Natural killer cell (primary cell): ENCODE data around the gene AVPI1. TPM values are rescaled to one million over a fixed set of nuclear protein-coding genes. Genes with fewer than 3 reads are reported as not detected.
A peak's percentile ranks its signal among the peaks of the same experiment; 100 is the strongest.

Source experiments
- ATAC-seq, 3 donors: fragments of 150-1000 bp in 2 of 3; fragments of 200-7000 bp in 1 of 3; cut with Tn5 transposase; 1 replicate in 1 of 3; 2 replicates in 2 of 3; pipeline ENCODE4 v1.10.0; 2021; ENCODE audit warnings: mild to moderate bottlenecking in 2 of 3, moderate library complexity in 2 of 3
- DNase-seq, 2 donors: peaks; one replicate each; pipeline versions ENCODE4 v3.0.0 to v3.0.0-alpha.2; 2013 to 2021; ENCODE audit warnings: mixed read lengths in 1 of 2
- H3K27ac ChIP-seq: one replicate; pipeline ENCODE4 v1.5.1; 2013; ENCODE audit warnings: mild to moderate bottlenecking, low read length
- H3K27me3 ChIP-seq: one replicate; pipeline ENCODE4 v1.6.1; 2013; ENCODE audit warnings: low read length; ENCODE audit not compliant: control insufficient read depth, insufficient read depth
- H3K36me3 ChIP-seq: one replicate; pipeline ENCODE4 v1.6.1; 2013; ENCODE audit warnings: low read length; ENCODE audit not compliant: control insufficient read depth, insufficient read depth
- H3K4me1 ChIP-seq: one replicate; pipeline ENCODE4 v1.6.1; 2013; ENCODE audit warnings: low read length; ENCODE audit not compliant: control insufficient read depth, insufficient read depth
- H3K4me3 ChIP-seq: one replicate; pipeline ENCODE4 v1.5.1; 2013; ENCODE audit warnings: low read length
- H3K9me3 ChIP-seq: one replicate; pipeline ENCODE4 v1.6.1; 2013; ENCODE audit warnings: low read length; ENCODE audit not compliant: control insufficient read depth, insufficient read depth
- H3K27ac Mint-ChIP-seq, 2 donors: one replicate each; pipeline ENCODE4 v1.8.0; 2022; ENCODE audit warnings: mild to moderate bottlenecking in 2 of 2, mixed read lengths in 2 of 2, moderate library complexity in 1 of 2
- H3K27me3 Mint-ChIP-seq, 2 donors: one replicate each; pipeline ENCODE4 v1.8.0; 2022; ENCODE audit warnings: low read depth in 2 of 2, mixed read lengths in 2 of 2
- H3K36me3 Mint-ChIP-seq: one replicate; pipeline ENCODE4 v1.8.0; 2022; ENCODE audit warnings: mixed read lengths
- H3K4me1 Mint-ChIP-seq, 2 donors: one replicate each; pipeline ENCODE4 v1.8.0; 2022; ENCODE audit warnings: mixed read lengths in 2 of 2
- H3K4me3 Mint-ChIP-seq: one replicate; pipeline ENCODE4 v1.8.0; 2022; ENCODE audit warnings: mild to moderate bottlenecking, moderate library complexity, mixed read lengths
- H3K9me3 Mint-ChIP-seq, 2 donors: one replicate each; pipeline ENCODE4 v1.8.0; 2022; ENCODE audit warnings: mixed read lengths in 2 of 2
- WGBS: methylation state at CpG from one replicate; pipeline ENCODE4 v1.1.7; 2013; ENCODE audit warnings: missing lambda C conversion rate; ENCODE audit not compliant: insufficient coverage; 5-methylcytosine and 5-hydroxymethylcytosine counted together
- intact Hi-C: fragments of 100-400 bp; cut with micrococcal nuclease; formaldehyde crosslinking; loops from one replicate; pipeline ENCODE4 v1.14.2; 2022
- total RNA-seq, 4 donors: library from RNA; stranded (reverse); fragments of 120-200 nt in 1 of 4; gene quantifications; one replicate each; pipeline versions ENCODE4 v1.2.3 to v1.2.4, GENCODE V29; 2013 to 2022
- TF ChIP-seq, protein P1 (sequence below): fragments of 200-600 bp; IDR thresholded peaks from one replicate; pipeline ENCODE4 v1.8.0; 2022; ENCODE audit warnings: antibody characterized with exemption

Gene AVPI1
- total RNA-seq, 3 donors from 2014 or later (not counting 1 experiment from before 2014, with no cell fraction given): 6.1 to 8.4 (median 6.8) TPM

DNA sequence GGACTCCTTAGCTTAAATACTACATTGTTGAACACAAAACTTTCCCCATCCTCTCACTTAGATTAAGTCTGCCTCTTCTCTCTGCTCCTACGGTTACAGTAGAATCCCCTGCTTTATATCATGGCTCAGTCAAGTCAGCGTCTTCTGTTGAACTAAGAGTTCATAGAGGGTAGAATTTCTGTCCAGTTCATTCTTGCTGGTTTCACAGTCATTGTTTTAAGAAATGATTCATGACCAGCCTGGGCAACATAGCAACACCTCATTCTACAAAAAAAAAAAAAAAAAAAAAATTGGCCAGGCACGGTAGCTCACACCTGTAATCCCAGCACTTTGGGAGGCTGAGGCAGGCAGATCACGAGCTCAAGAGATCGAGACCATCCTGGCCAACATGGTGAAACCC is 46.2 kb upstream of the AVPI1 start:
- no peaks in the 10 kb centered on the region for H3K9me3 ChIP-seq
- Mint-ChIP-seq H3K9me3 (no peaks in the 10 kb centered on the region), H3K4me3 (no peak overlapping the region), H3K27me3 (peaks cover 0 to 9% of the 10 kb centered on the region in 2 donors), H3K4me1 (peaks cover 21 to 28% of the 10 kb centered on the region in 2 donors), H3K36me3 (no peaks in the 10 kb centered on the region), H3K27ac (no peak overlapping the region)
- H3K27ac ChIP-seq: no peak overlapping the region
- no peaks in the 10 kb centered on the region for H3K27me3 ChIP-seq
- no peaks in the 10 kb centered on the region for H3K36me3 ChIP-seq
- peaks cover 17% of the 10 kb centered on the region for H3K4me1 ChIP-seq
- H3K4me3 ChIP-seq: no peak overlapping the region
- TF ChIP-seq, protein P1, sequence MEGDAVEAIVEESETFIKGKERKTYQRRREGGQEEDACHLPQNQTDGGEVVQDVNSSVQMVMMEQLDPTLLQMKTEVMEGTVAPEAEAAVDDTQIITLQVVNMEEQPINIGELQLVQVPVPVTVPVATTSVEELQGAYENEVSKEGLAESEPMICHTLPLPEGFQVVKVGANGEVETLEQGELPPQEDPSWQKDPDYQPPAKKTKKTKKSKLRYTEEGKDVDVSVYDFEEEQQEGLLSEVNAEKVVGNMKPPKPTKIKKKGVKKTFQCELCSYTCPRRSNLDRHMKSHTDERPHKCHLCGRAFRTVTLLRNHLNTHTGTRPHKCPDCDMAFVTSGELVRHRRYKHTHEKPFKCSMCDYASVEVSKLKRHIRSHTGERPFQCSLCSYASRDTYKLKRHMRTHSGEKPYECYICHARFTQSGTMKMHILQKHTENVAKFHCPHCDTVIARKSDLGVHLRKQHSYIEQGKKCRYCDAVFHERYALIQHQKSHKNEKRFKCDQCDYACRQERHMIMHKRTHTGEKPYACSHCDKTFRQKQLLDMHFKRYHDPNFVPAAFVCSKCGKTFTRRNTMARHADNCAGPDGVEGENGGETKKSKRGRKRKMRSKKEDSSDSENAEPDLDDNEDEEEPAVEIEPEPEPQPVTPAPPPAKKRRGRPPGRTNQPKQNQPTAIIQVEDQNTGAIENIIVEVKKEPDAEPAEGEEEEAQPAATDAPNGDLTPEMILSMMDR: no peak
- intact Hi-C loops: no loop called here
- no peak for ATAC-seq
- DNase-seq: no peak
- 87% methylated on average over 4 of the region's 5 CpGs for WGBS

DNA sequence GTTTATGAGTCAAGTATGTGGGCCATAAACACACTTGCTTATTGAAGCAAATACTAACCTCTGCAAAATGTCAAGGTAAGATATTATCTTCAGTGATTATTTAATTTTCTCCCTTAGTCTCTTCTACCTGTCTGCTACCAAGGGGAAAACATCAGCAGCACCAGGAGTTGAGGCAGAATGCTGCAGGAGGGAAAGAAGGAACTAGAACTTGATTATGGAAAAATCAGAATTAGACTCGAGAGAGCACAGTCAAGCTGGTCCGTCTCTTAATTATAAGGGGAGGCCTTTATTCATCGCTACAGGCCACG is 45.0 kb upstream of the AVPI1 start:
- Mint-ChIP-seq H3K36me3 (no peaks in the 10 kb centered on the region), H3K4me1 (peaks cover 11 to 16% of the 10 kb centered on the region in 2 donors), H3K4me3 (no peak overlapping the region), H3K27me3 (peaks cover 0 to 9% of the 10 kb centered on the region in 2 donors), H3K9me3 (no peaks in the 10 kb centered on the region), H3K27ac (no peak overlapping the region)
- WGBS: 81% methylated on average over 4 of the region's 4 CpGs
- DNase-seq (no peak), ATAC-seq (no peak)
- no peak overlapping the region for H3K4me3 ChIP-seq
- TF ChIP-seq, protein P1: peak; percentile 20
- H3K27ac ChIP-seq: no peak overlapping the region
- H3K4me1 ChIP-seq: peaks cover 7% of the 10 kb centered on the region
- H3K27me3 ChIP-seq: no peaks in the 10 kb centered on the region
- intact Hi-C loops: no loop called here
- no peaks in the 10 kb centered on the region for H3K9me3 ChIP-seq
- no peaks in the 10 kb centered on the region for H3K36me3 ChIP-seq

DNA sequence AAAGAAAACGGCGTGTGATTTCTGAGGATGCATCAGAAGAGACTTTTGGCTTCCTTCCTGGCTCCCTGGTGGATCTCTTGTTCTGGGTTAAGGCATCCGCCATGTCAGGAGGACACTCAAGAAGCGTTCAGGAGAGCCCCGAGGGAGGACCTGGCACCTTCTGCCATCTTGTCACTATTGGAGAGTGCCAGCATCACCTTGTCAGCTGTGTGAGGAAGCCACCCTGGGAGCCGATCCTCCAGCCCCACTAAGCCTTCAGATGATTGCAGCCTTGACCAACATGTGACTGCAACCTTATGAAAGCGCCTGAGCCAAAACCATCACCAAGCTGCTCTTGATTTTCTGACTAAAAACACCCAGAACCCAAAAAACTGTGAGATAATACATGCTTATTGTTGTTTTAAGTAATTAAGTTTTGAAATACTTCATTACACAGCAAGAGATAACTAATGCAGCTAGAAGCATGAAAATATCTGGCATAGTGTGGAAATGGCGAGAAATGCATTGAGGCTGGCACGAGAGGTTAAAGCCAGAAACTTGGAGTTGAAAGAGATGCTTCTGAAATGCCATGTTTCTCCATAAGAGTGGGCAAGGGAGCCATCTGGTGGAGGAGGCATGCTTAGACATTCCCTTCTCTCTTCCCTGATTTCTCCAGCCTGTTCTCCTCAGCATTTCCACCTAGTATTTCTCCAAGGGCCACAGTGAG is 44.5 kb upstream of the AVPI1 start:
- Histone ChIP-seq H3K36me3 (no peaks in the 10 kb centered on the region), H3K4me3 (no peak overlapping the region), H3K4me1 (peaks cover 4% of the 10 kb centered on the region), H3K27me3 (no peaks in the 10 kb centered on the region), H3K27ac (no peak overlapping the region), H3K9me3 (no peaks in the 10 kb centered on the region)
- Mint-ChIP-seq H3K4me3 (no peak overlapping the region), H3K27ac (no peak overlapping the region), H3K4me1 (peaks cover 6 to 11% of the 10 kb centered on the region in 2 donors), H3K9me3 (no peaks in the 10 kb centered on the region), H3K36me3 (no peaks in the 10 kb centered on the region), H3K27me3 (peaks cover 0 to 9% of the 10 kb centered on the region in 2 donors)
- intact Hi-C loops: loop anchor here (1.0 kb wide), 4 partner anchors 22 to 159 kb away; partner anchors contain the start of gene ANKRD2
- ATAC-seq (peak; percentile 65 to 87 (median 79)), DNase-seq (peak in 1 of 2 donors; percentile 83)
- TF ChIP-seq, protein P1: peak; percentile 67
- WGBS: 72% methylated on average over 9 of the region's 9 CpGs

DNA sequence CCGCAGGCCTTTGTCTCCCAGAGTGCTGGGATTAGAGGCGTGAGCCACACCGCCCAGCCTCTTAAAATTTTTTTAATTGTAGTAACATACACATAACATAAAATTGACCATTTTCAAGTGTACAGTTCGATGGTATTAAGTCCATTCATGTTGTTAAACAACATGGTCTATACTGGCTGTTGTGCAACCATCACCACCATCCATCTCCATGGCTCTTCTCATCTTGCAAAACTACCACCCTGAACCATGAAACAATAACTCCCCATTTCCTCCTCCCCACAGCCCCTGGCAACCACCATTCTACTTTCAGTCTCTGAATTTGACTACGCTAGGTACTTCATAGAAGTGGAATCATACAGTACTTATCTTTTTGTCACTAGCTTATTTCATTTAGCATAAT is 42.0 kb upstream of the AVPI1 start:
- no peaks in the 10 kb centered on the region for H3K9me3 Mint-ChIP-seq
- DNase-seq (no peak), ATAC-seq (no peak)
- Histone ChIP-seq H3K27me3 (no peaks in the 10 kb centered on the region), H3K4me3 (no peak overlapping the region), H3K27ac (no peak overlapping the region), H3K36me3 (no peaks in the 10 kb centered on the region), H3K9me3 (no peaks in the 10 kb centered on the region), H3K4me1 (no peaks in the 10 kb centered on the region)
- intact Hi-C loops: no loop called here
- H3K27me3 Mint-ChIP-seq: peaks cover 8 to 15% of the 10 kb centered on the region in 2 donors
- no peak overlapping the region for H3K4me3 Mint-ChIP-seq
- H3K4me1 Mint-ChIP-seq: no peaks in the 10 kb centered on the region
- TF ChIP-seq, protein P1: no peak
- H3K36me3 Mint-ChIP-seq: no peaks in the 10 kb centered on the region
- H3K27ac Mint-ChIP-seq: no peak overlapping the region
- WGBS: 92% methylated on average over 5 of the region's 5 CpGs
